Measurements from ENCODE around the gene FAF1.
"Not testable (repeated sequence)": the region's sequence is repeated elsewhere in the genome, so short reads cannot be mapped to it uniquely, and the experiment has no call there.

FAF1 gene

DNA sequence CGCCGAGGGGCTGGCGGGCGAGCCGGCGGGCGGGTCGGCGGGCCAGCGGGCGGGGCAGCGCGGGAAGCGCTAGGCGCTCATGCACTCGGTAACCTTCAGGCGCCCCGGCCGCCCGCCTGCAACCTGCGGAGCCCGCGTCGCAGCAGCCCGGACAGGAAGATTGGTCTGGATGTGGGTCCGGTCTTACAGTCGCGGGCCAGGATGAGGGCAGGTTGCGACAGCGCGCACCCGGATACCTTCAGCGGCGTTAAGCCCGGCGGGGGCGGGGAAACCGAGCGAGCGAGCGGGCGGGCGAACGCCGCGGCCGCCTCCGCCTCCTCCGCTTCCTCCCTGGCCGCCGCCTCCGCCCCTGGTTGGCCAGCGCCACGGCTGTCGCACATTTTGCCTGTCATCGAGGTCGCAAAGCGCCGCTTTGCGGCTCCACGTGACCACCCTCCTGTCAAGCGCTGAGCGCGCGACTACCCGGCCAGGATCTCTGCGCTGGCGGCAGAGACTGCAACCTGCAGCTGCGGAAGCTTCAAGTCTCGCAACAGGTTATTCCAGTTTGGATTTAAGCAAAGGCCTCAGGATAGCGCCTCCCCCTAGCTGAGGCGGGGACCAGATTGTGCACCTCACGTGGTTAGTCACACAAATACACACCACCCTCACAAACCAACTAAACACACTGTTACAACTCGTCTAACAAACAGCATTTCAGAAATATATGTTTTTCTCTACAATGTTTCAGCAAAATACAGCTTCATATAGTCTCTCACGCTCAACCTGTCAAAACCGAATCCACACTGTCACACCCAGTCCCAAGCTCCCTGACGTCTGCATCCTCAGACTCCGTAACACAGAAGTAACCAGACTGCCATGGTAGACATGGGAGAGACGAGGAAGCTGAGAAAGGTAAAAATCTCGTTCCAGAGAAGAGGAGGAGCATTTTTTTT lies at the start of gene FAF1:
Gene FAF1, minus strand, starts transcription at position 355 of the 932 bp plus-strand sequence. CDS start 456 bp downstream, outside the sequence.
- peak; percentile 98 for DNase-seq (ENCODE audit: low spot score)

DNA sequence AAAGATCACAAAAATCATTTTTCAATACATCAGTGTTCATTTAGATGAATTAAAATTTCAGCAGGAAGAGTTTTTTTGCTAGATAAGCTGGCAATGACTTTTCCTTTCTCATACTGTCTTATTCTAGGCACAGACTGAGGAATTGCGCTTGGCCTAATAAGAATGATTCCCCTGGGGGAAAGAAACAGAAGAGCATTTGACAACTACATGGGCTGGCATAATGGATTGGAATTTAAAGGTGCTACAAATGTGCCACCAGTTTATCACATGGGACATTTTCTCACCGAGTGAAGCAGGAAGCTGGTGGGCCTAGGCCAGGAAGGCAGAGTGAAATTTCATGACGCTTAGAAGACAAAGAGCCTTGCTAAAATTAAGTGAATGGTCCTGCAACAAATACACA lies 49.3 kb upstream of the FAF1 start:
- DNase-seq (ENCODE audit: low spot score), result no peak

DNA sequence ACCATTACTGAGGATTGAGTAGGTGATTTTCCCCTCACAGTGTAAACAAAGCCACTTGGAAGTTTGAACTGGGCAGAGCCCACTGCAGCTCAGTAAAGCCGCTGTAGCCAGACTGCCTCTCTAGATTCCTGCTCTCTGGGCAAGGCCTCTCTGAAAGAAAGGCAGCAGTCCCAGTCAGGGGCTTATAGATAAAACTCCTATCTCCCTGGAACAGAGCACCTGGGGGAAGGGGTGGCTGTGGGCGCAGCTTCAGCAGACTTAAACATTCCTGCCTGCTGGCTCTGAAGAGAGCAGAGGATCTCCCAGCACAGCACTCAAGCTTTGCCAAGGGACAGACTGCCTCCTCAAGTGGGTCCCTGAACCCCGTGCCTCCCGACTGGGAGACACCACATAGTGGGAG lies 45.5 kb upstream of the FAF1 start:
- DNase-seq (ENCODE audit: low spot score), result not testable (repeated sequence)

DNA sequence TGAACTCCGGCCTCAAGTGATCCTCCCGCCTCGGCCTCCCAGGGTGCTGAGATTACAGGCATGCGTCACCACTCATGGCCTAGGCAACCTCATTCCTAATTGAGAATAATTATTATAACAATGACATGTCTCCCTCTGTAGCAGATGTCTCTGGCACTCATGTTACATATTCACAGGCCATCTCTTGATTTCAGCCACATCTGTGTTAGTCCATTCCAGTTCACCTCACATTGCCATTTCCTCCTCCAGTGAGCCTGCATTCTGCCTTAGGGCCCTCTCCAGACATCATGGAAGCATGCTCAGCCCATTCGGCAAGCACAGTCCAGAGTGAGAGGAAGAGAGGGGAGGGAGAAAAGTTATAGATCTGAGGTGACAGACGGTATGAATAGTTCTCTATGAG lies 42.4 kb upstream of the FAF1 start:
- no peak for DNase-seq (ENCODE audit: low spot score)

DNA sequence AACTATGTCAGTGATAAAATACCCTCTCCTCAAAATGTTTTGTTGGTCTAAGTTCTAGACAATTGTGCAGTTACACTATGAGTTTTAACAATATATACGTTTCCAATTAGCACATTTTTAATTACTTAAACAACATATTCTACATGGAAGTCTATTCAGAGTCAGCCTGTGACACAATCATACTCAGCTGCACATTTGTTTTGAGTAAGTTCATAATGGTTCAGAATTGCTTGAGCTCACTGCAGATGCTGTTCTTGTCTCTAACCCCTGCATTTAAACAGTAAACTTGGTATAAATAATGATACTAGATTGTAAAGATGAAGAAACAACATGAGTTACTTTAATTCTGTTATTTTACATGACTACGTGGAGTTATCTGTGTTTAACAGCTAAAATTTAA lies 40.6 kb upstream of the FAF1 start:
- DNase-seq (ENCODE audit: low spot score), result no peak

DNA sequence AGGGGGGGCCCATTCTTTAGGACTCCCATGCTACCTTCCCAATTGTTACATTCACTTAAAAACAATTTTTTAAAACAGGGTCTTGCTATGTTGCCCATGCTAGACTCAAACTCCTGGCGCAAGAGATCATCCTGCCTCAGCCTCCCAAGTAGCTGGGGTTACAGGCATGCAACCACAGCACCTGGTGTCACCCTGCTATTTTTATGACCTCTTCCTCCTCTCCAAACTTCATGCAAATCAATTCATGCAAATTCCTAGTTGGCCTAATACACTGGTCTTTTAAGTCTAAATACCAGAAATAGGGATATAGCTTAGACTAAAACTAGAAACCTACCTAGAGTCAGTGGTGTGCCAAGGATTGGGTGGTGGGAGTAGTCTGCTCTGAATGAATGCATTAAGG lies 40.1 kb upstream of the FAF1 start:
- no peak for DNase-seq (ENCODE audit: low spot score)

DNA sequence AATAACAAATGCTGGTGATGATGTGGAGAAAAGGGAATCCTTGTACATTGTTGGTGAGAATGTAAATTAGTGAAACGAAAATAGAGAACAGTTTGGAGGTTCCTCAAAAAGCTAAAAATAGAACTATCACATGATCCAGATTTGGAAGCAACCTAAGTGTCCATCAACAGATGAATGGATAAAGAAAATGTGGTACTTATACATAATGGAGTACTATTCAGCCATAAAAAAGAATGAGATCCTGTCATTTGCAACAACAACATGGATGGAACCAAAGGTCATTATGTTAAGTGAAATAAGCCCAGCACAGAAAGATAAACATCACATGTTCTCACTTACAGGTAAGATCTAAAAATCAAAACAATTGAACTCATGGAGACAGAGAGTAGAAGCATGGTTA lies 39.3 kb upstream of the FAF1 start:
- DNase-seq (ENCODE audit: low spot score), result not testable (repeated sequence)

DNA sequence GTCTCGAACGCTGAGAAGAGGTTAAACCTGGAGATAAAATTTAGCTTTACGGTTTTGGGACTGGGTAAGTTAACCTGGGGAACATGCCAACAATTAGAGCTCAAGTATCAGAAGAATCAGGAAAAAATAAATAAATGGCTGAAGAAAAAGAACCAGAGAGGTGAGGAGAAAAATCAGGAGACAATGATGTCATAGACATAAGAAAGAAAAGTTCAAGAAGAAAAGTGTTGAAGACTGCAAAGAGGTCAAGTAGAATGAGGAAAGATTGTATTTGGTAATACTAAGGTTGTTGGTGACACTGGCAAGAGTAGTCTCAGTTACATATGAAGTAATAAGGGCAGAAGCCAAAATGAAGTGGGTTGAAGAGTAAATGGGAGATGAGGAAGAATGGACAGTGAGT lies 36.0 kb upstream of the FAF1 start:
- DNase-seq (ENCODE audit: low spot score), result no peak

DNA sequence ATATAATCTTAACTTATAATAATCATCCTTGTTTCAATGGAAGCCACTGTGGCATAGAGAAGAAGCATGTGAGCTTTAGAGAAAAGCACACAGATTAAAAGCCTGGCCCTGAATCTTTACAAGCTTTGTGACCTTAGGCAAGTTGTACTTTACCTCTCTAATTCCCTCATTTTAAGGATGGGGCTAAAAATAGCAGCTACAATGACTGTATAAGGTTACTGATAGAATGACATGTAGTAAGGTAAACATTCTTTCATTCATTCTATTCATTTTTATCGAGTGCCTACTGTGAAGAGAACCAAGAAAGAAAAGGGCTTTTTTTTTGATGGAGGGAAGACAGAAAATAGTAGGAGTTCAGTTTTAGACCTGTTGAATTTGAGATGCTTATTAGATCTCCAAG lies 35.6 kb upstream of the FAF1 start:
- no peak for DNase-seq (ENCODE audit: low spot score)

DNA sequence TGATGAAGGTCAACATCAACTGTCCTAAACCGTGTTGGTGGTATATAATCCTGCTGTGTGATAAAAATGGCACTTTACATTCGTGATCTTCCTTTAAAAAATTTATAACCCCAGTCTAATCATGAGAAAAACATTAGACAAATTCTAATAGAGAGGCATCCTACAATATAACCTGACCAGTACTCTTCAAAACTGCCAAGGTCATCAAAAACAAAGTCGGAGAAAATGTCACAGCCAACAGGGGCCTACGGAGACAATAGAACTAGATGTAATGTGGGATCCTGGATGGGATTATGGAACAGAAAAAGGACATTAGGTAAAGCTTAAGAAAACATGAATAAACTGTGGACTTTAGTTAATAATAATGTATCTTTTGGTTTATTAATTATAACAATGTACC lies 34.9 kb upstream of the FAF1 start:
- no peak for DNase-seq (ENCODE audit: low spot score)

DNA sequence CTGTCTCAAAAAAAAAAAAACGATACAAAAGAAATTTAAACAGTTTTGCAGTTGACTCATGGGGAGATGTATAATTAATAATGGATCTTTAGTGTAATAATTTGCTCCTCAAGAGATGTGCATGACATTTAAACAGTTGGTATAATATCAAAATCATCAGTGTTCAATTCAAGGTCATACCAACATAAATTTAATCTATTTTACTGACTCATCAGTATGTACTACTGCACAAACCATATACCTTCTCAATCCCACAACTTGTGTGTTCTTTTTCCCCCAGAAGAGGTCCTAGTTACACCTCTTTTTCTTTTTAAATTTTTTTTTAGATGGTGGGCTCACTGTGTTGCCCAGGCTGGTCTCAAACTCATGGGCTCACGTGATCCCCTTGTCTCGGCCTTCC lies 33.6 kb upstream of the FAF1 start:
- DNase-seq (ENCODE audit: low spot score), result no peak

DNA sequence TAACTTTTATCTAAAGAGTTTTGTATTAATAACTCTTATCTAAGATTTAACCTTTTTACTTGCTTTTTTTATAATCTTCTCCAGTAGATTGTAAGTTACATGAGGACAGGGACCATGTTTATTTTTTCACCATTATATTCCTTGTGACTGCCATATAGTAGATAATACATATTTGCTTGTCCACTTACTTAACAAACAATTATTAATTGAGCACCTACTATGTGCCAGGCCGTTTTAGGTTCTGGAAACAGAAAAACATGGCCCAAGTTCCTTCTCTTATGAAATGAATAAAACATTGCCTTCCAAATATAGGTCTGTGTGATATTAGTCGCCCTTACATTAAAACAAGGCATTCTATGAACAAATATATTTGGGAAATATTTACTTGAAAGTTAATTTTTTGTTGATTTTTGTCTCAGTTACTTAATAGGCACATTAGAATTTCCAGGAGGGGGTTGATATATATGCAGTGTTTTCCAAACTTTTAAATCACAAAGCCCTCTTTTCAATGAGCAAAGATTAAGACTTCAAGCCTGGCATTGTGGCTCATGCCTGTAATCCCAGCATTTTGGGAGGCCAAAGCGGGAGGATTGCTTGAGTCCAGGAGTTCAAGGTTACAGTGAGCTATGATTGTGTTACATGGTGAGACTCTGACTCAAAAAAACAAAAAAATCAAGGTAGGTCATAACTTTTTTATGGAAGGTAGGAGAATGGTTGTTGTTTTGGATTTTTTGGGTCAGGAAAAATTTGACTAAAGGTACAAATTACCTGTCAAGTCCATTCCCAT lies 32.7 kb upstream of the FAF1 start:
- DNase-seq (ENCODE audit: low spot score), result no peak

DNA sequence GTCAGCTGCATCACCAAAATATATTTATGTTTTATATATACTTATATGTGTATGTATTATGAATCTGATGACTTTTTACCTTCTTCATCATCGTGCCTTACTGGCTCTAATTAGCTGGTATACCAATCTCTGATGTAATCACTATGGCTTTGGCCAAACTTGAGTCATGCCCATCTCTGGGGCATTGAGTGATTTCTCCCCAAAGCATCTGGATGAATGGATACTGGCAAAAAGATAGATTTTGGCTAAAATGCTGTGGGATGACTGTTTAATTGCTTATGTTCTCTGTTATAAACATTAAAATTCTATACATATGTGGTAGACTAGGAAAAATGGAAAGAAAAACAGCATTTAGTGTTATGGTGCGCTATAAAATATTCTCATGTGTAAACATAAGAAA lies 29.6 kb upstream of the FAF1 start:
- no peak for DNase-seq (ENCODE audit: low spot score)

DNA sequence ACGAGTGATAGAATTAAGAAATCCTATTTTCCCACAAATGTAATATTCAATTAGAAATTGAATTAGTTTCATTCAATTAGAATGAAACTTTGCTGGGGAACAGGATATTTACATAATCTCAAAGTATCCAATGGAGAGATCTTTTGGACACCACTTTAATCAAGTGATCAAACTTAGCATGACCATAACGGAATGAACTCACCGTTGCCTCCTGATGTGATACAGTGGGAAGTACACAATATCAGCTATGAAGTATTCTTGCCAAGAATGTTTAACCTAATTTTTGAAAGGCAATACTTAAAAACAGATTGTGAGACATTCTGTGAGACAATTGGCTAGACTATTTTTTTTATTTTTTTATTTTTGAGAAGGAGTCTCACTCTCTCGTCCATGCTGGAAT lies 26.6 kb upstream of the FAF1 start:
- no peak for DNase-seq (ENCODE audit: low spot score)

DNA sequence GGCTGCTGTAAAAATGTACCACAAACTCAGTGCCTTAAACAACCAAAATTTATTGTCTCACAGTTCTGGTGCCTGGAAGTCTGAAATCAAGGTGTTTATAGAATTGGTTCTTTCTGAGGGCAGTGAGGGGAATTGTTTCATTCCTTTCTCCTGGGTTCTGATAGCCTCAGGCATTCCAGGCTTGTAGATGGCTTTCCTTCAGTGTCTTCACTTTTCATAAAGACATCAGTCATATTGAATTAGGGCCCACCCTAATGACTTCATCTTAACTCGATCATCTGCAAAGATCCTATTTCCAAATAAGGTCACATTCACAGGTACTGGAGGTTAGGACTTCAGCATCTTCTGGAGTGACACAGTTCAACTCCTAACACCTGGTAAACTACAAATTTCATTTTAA lies 25.0 kb upstream of the FAF1 start:
- no peak for DNase-seq (ENCODE audit: low spot score)

DNA sequence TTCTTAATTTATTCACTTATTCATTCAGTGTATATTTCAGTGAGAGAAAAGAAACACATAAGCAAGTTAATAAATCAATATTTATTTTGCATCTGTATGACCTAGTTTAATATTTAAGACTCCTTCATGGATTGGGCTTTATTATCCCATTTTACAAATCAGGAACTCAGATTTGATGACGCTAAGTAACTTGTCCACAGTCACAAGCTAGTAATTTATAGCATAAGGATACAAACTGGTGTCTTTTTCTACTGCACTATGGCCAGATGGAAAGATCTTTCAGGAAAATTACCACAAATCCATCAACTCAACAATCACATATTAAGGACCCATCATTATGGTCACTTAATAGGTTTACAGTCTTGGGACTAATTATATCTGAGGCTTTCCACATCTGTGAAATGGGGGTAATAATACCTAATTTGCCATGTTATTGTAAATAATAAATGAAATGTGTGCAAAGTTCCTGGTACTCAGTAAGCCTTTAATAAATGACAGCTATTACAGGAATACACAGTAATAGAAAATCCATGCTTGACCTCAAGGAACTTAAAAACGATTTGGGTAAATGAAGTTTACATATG lies 23.2 kb upstream of the FAF1 start:
- DNase-seq (ENCODE audit: low spot score), result no peak

DNA sequence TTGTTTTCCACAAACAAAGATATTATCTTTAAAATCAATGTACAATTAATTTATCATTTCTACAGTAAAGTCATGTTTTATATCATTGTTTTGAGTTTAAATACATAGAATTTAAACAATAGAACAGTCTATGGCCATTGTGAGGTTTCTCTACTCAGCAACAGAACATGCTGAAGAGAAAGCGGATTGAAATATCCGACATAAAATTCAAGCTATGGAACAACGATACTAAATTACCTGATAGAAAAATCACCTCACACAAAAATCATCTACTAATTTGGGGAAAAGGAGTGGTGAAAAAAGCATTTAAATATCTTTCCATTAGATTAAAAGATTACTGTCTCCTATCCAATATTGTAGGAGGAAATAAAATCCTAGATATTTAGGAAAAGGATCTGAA lies 22.5 kb upstream of the FAF1 start:
- no peak for DNase-seq (ENCODE audit: low spot score)

DNA sequence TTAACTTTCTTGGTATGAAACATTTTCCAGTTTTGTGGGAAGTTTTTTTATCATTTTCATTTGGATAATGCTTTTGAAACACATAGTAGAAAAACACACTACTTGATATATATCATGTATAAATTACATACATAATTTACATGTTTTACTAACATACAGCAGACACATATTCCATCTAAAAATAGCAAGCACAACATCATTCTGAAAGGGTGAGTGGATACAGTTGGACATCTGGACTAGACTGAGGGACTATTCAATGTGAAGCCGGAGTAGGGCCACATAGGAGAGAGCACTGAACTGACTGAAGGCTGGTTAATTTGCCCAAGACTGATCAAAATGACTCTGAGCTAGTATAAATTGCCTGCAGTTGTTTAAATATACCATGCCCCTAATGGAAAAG lies 21.7 kb upstream of the FAF1 start:
- no peak for DNase-seq (ENCODE audit: low spot score)

DNA sequence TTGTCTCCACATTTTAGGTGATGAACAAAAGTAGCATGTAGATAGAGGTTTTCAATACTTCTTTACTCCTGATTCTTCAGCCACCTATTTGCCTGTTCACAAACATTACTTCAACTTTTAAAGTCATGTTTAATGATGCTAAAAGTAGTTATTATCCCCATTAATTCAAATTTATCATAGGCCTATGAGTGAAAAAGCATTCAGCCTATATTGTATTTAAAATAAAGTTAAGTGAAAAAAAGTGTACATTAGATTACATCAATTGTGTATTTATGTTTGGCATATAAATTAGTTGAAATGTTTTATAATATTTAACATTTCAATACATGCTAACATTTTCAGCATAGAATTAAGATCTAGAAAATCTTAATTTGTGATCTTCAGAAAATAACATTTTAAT lies 20.4 kb upstream of the FAF1 start:
- no peak for DNase-seq (ENCODE audit: low spot score)

DNA sequence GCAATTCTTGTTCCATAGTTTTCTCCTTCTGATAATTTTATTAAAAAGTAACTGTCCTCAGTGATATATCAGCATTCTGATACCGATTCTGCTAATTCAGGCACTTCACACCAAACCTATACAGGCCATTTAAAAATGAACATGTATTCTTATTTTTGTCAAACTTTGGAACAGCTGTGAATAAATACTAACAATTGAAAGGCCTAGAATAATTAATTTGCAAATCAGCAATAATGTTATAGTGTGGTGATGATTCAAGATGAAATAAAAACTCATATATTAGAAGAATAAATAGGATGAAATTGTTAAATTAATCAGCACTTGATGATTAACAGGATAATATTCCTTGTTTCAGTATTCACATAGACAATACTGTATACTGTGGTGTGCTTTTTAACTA lies 19.9 kb upstream of the FAF1 start:
- no peak for DNase-seq (ENCODE audit: low spot score)

DNA sequence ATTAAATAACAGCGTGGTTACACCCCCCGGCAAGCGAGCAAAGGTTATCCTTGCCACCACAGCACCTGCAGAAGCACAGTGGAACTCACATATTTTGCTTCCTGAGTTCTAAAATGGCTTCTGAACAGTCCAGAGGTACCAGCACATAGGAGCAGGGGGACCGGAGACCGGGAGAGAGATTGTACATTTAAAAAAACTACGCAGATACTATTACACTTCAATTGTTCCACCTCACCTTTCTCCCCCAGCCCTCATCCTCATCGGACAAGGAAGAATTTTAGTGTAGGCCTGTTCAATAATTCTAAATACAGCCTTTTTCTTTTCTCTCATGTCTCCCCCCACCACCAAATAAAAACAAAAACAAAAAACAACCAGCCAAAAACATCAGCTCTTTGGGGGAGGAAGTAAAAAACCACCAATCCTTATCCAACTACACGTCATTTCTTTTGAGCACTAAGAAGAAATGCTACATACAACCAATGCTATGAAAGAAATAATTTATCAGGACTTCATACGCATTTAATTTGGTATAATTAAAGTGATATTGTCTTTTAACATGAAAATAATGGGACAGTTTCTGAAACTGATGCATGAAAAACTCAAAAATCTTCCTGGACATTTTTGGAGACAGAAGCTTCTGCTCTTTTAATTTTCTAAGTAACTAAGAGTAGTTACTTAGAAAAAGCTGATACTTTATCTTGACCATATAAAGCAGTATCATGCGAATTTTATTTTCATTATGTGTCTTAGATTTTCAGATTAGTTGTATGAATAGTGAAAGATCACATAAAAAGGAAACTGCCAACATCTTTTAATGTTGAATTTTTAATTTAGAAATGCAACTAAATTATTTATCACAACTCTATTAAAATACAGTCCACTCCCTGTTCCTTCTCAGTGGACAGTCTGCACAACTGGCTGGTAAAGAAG lies 19.1 kb upstream of the FAF1 start:
- DNase-seq (ENCODE audit: low spot score), result no peak
